Endodermal cell (in vitro differentiated cells): ENCODE measurements around the gene SEMA5A. TPM values are rescaled to one million over a fixed set of nuclear protein-coding genes. Genes with fewer than 3 reads are reported as not detected.

Source experiments
- DNase-seq: peaks from one replicate; pipeline ENCODE4 v3.0.0-alpha.2; 2017
- H3K27ac ChIP-seq: 2 replicates; pipeline ENCODE4 v1.5.1; 2013; ENCODE audit warnings: mild to moderate bottlenecking, low read depth, low read length, moderate library complexity
- H3K27me3 ChIP-seq: 2 replicates; pipeline ENCODE4 v1.6.1; 2013; ENCODE audit warnings: mild to moderate bottlenecking, low read length, moderate library complexity; ENCODE audit not compliant: insufficient read depth, control insufficient read depth, poor library complexity, severe bottlenecking
- H3K36me3 ChIP-seq: 2 replicates; pipeline ENCODE4 v1.7.0; 2013; ENCODE audit warnings: mild to moderate bottlenecking, low read length, moderate library complexity; ENCODE audit not compliant: control insufficient read depth, insufficient read depth
- H3K4me1 ChIP-seq: one replicate; pipeline ENCODE4 v1.7.0; 2013; ENCODE audit warnings: low read length; ENCODE audit not compliant: control insufficient read depth, insufficient read depth
- H3K4me3 ChIP-seq: 2 replicates; pipeline ENCODE4 v1.5.1; 2013; ENCODE audit warnings: mild to moderate bottlenecking, low read length, moderate library complexity
- H3K9ac ChIP-seq: 2 replicates; pipeline ENCODE4 v1.6.1; 2013; ENCODE audit warnings: mild to moderate bottlenecking, low read length, moderate library complexity; ENCODE audit not compliant: poor library complexity, severe bottlenecking; ENCODE audit errors: extremely low read depth
- H3K9me3 ChIP-seq: 2 replicates; pipeline ENCODE4 v1.6.1; 2013; ENCODE audit warnings: mild to moderate bottlenecking, low read length, moderate library complexity; ENCODE audit not compliant: control insufficient read depth
- H3K27ac Mint-ChIP-seq: 2 replicates; pipeline ENCODE4 v1.8.0; 2020; ENCODE audit warnings: mixed read lengths
- H3K27me3 Mint-ChIP-seq: 2 replicates; pipeline ENCODE4 v1.8.0; 2021; ENCODE audit warnings: mild to moderate bottlenecking, mixed read lengths; ENCODE audit not compliant: insufficient read depth
- H3K36me3 Mint-ChIP-seq: 2 replicates; pipeline ENCODE4 v1.8.0; 2020; ENCODE audit warnings: low read depth, mixed read lengths
- H3K4me1 Mint-ChIP-seq: 2 replicates; pipeline ENCODE4 v1.8.0; 2020; ENCODE audit warnings: mixed read lengths
- H3K4me3 Mint-ChIP-seq: 2 replicates; pipeline ENCODE4 v1.8.0; 2020; ENCODE audit warnings: mild to moderate bottlenecking, moderate library complexity, mixed read lengths
- H3K9me3 Mint-ChIP-seq: 2 replicates; pipeline ENCODE4 v1.8.0; 2020; ENCODE audit warnings: mild to moderate bottlenecking, mixed read lengths
- WGBS, 2 experiments: methylation state at CpG; one replicate each; pipeline versions ENCODE4 v1.1.5 to v1.1.7; 2013; ENCODE audit warnings: missing lambda C conversion rate in 2 of 2, mixed read lengths in 1 of 2; ENCODE audit not compliant: insufficient coverage in 1 of 2, insufficient read length in 1 of 2; 5-methylcytosine and 5-hydroxymethylcytosine counted together
- total RNA-seq, 2 donors: library from RNA; stranded (reverse); fragmentation: NEBNext Ultra II Directional in 1 of 2; extraction: Animal tissue kit (Norgen Biotek cat#: 25700) in 1 of 2; gene quantifications; 2 replicates in 1 of 2; 3 replicates in 1 of 2; pipeline ENCODE4 v1.2.1, GENCODE V29; 2021
- TF ChIP-seq, protein P1 (sequence below): fragments of 200-600 bp; sonication (generic); conservative IDR thresholded peaks from 2 replicates; pipeline ENCODE4 v1.5.0; 2021; ENCODE audit warnings: antibody characterized with exemption, mild to moderate bottlenecking

The SEMA5A gene
- total RNA-seq, 2 donors from 2014 or later = 46.8 to 77.8 TPM

- H3K27ac ChIP-seq = no peak overlapping the region
- whole genome bisulfite sequencing, 2 experiments = 82 to 100% methylated on average over 1 of the region's 1 CpG
- DNase-seq = no peak
- no peaks in the 10 kb centered on the region for H3K27me3 ChIP-seq
- peaks cover 11% of the 10 kb centered on the region for H3K9me3 ChIP-seq
- no peaks in the 10 kb centered on the region for H3K27me3 Mint-ChIP-seq
- H3K4me1 ChIP-seq = no peaks in the 10 kb centered on the region
- H3K36me3 Mint-ChIP-seq = peaks cover 18% of the 10 kb centered on the region
- TF ChIP-seq, protein P1, sequence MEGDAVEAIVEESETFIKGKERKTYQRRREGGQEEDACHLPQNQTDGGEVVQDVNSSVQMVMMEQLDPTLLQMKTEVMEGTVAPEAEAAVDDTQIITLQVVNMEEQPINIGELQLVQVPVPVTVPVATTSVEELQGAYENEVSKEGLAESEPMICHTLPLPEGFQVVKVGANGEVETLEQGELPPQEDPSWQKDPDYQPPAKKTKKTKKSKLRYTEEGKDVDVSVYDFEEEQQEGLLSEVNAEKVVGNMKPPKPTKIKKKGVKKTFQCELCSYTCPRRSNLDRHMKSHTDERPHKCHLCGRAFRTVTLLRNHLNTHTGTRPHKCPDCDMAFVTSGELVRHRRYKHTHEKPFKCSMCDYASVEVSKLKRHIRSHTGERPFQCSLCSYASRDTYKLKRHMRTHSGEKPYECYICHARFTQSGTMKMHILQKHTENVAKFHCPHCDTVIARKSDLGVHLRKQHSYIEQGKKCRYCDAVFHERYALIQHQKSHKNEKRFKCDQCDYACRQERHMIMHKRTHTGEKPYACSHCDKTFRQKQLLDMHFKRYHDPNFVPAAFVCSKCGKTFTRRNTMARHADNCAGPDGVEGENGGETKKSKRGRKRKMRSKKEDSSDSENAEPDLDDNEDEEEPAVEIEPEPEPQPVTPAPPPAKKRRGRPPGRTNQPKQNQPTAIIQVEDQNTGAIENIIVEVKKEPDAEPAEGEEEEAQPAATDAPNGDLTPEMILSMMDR = no peak
- H3K9ac ChIP-seq = no peak overlapping the region
- H3K4me3 Mint-ChIP-seq = no peak overlapping the region
- H3K4me1 Mint-ChIP-seq = no peaks in the 10 kb centered on the region
- no peak overlapping the region for H3K27ac Mint-ChIP-seq
- peaks cover 50% of the 10 kb centered on the region for H3K36me3 ChIP-seq
- peaks cover 5% of the 10 kb centered on the region for H3K9me3 Mint-ChIP-seq
- H3K4me3 ChIP-seq = no peak overlapping the region
Observed at GRCh38 chr5:9149988-9150387, 395.9 kb downstream of the SEMA5A start.

DNA sequence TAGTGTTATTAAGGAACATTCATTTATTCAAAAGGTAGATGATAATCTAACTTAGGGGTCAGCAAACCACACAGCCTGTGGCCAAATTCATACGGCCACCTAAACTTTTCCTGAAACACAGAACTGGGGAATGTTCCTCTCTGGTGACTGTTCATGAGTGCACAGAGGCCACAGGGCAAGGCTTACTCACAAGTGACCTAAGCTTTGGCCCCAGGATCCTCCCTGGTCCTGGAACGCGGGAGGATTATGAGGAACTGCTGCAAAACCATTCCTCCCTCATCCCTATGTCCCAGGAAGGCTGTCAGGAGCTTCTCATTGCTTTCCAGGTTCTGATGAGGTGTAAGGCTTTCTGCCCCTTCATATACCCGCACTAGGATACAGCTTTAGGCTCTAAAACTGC, 397.6 kb downstream of the SEMA5A start:
- H3K4me1 ChIP-seq = no peaks in the 10 kb centered on the region
- TF ChIP-seq, protein P1 = no peak
- no peak overlapping the region for H3K27ac Mint-ChIP-seq
- no peak overlapping the region for H3K27ac ChIP-seq
- H3K27me3 ChIP-seq = no peaks in the 10 kb centered on the region
- 89 to 90% methylated on average over 2 to 4 of the region's 4 CpGs for WGBS, 2 experiments
- H3K27me3 Mint-ChIP-seq = no peaks in the 10 kb centered on the region
- peaks cover 29% of the 10 kb centered on the region for H3K36me3 Mint-ChIP-seq
- H3K9ac ChIP-seq = no peak overlapping the region
- no peaks in the 10 kb centered on the region for H3K4me1 Mint-ChIP-seq
- H3K9me3 Mint-ChIP-seq = peaks cover 5% of the 10 kb centered on the region
- peaks cover 16% of the 10 kb centered on the region for H3K9me3 ChIP-seq
- no peak overlapping the region for H3K4me3 ChIP-seq
- peaks cover 51% of the 10 kb centered on the region for H3K36me3 ChIP-seq
- H3K4me3 Mint-ChIP-seq = no peak overlapping the region
- DNase-seq = no peak

DNA sequence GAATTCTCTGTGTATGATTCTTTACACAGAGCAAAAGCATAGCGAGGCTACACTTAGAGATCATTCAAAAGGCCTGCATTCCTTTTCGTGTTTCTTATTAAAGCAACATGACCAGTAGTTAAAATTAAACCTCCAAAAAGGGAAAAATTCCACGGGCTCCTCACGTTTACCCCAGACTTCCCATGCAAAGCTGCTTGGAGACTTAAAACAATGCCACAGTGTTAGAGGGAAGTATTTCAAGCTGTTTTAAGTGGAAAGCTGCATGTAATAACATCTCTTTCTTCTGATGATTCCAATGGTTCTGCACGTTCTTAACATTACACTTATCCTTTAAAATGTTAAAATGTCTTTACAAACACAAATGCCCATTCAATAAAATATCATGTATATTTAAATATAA, 405.2 kb downstream of the SEMA5A start:
- Mint-ChIP-seq H3K4me3 (no peak overlapping the region), H3K27me3 (no peaks in the 10 kb centered on the region), H3K36me3 (peaks cover 34% of the 10 kb centered on the region), H3K27ac (no peak overlapping the region), H3K9me3 (peaks cover under 1% of the 10 kb centered on the region), H3K4me1 (no peaks in the 10 kb centered on the region)
- peaks cover 51% of the 10 kb centered on the region for H3K36me3 ChIP-seq
- no peaks in the 10 kb centered on the region for H3K27me3 ChIP-seq
- TF ChIP-seq, protein P1 = no peak
- no peak overlapping the region for H3K4me3 ChIP-seq
- no peaks in the 10 kb centered on the region for H3K4me1 ChIP-seq
- no peak overlapping the region for H3K9ac ChIP-seq
- no peak overlapping the region for H3K27ac ChIP-seq
- 88 to 100% methylated on average over 1 to 5 of the region's 5 CpGs for WGBS, 2 experiments
- peaks cover 10% of the 10 kb centered on the region for H3K9me3 ChIP-seq
- no peak for DNase-seq
